ENCODE measurements around the gene TRAPPC12. TPM values are rescaled to one million over a fixed set of nuclear protein-coding genes. Genes with fewer than 3 reads are reported as not detected.

Gene TRAPPC12
- total RNA-seq, 1 experiment from 2014 or later: 86.0 TPM

DNA sequence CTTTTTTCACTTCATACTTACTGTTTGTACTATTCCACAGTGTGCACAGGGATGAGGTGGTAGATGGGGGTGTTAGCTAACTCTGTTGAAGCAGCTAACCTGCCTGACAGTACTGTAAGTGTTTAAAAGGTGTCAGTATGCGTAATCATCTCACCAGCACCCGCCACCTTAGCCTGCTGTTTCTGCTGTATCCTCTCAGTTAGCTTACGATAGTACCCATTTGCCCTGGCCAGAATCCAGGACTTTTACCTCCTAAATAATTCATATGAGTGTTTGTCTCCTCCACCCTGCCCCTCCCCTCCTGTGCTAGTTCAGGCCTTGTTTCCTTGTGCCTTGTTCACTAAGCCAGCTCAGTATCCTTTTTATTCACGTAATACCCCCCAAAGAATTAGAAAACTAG, 34.2 kb downstream of the TRAPPC12 start:
- H2BK120ac ChIP-seq (ENCODE audit: low read depth, low read length, poor library complexity, severe bottlenecking): no peak overlapping the region
- H3K4me2 ChIP-seq (ENCODE audit: insufficient read depth, insufficient read length, low read length): no peak overlapping the region
- no peak overlapping the region for H4K8ac ChIP-seq (replicated peaks; ENCODE audit: insufficient read length, low read depth, low read length)
- Mint-ChIP-seq H3K4me1 (peaks cover 0 to 4% of the 10 kb centered on the region in 2 experiments; a peak in 2 of 4 replicates), H3K4me3 (no peak overlapping the region), H3K36me3 (ENCODE audit: insufficient read depth in 1 of 3, low read depth in 3 of 3) (peaks cover 13 to 30% (median 21%) of the 10 kb centered on the region in 3 experiments), H3K9me3 (no peaks in the 10 kb centered on the region), H3K27me3 (ENCODE audit: low read depth) (no peaks in the 10 kb centered on the region), H3K27ac (no peak overlapping the region)
- H3T11ph ChIP-seq (ENCODE audit: low read length): no peak overlapping the region
- TF ChIP-seq, protein P1, sequence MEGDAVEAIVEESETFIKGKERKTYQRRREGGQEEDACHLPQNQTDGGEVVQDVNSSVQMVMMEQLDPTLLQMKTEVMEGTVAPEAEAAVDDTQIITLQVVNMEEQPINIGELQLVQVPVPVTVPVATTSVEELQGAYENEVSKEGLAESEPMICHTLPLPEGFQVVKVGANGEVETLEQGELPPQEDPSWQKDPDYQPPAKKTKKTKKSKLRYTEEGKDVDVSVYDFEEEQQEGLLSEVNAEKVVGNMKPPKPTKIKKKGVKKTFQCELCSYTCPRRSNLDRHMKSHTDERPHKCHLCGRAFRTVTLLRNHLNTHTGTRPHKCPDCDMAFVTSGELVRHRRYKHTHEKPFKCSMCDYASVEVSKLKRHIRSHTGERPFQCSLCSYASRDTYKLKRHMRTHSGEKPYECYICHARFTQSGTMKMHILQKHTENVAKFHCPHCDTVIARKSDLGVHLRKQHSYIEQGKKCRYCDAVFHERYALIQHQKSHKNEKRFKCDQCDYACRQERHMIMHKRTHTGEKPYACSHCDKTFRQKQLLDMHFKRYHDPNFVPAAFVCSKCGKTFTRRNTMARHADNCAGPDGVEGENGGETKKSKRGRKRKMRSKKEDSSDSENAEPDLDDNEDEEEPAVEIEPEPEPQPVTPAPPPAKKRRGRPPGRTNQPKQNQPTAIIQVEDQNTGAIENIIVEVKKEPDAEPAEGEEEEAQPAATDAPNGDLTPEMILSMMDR (conservative IDR thresholded peaks at IDR 0.05): no peak
- H2BK12ac ChIP-seq (ENCODE audit: insufficient read length, low read depth, low read length): no peak overlapping the region
- no peak for DNase-seq
- H4K5ac ChIP-seq (ENCODE audit: insufficient read length, low read depth, low read length): no peak overlapping the region
- H4K91ac ChIP-seq (ENCODE audit: insufficient read length, low read depth, low read length): no peak overlapping the region
- no peaks in the 10 kb centered on the region for H3K9me3 ChIP-seq (ENCODE audit: control insufficient read depth, low read depth, low read length)
- no peaks in the 10 kb centered on the region for H3K23me2 ChIP-seq (ENCODE audit: insufficient read length, low read depth, low read length, poor library complexity, severe bottlenecking)
- H3K27me3 ChIP-seq (ENCODE audit: insufficient read depth, low read length): no peaks in the 10 kb centered on the region
- no peaks in the 10 kb centered on the region for H3K79me1 ChIP-seq (ENCODE audit: insufficient read depth, low read depth, low read length, poor library complexity, severe bottlenecking)
- no peak overlapping the region for H2AK5ac ChIP-seq (ENCODE audit: insufficient read length, low read length)
- H2BK5ac ChIP-seq (ENCODE audit: insufficient read length, low read length): no peak overlapping the region
- H2BK20ac ChIP-seq (ENCODE audit: low read depth, low read length, poor library complexity, severe bottlenecking): no peak overlapping the region
- H3K14ac ChIP-seq (ENCODE audit: insufficient read depth, low read length): no peak overlapping the region
- no peaks in the 10 kb centered on the region for H3K4me1 ChIP-seq (ENCODE audit: insufficient read depth, low read length)
- no peak overlapping the region for H3K18ac ChIP-seq (ENCODE audit: insufficient read length, low read depth, low read length)
- WGBS (ENCODE audit: extremely low coverage, insufficient read length, low lambda C conversion rate): no CpG with 5 or more reads among the region's 4 CpGs
- H3K9ac ChIP-seq (ENCODE audit: extremely low read depth, insufficient read length, low read length): no peak overlapping the region
- no peaks in the 10 kb centered on the region for H4K20me1 ChIP-seq (ENCODE audit: control insufficient read depth, insufficient read depth, insufficient read length)
- H3K23ac ChIP-seq (ENCODE audit: insufficient read length, low read depth, low read length): no peak overlapping the region
- H3K27ac ChIP-seq (ENCODE audit: insufficient read length, low read depth, low read length): no peak overlapping the region
- no peak overlapping the region for H2BK15ac ChIP-seq (ENCODE audit: low read depth, low read length)
- H3K4ac ChIP-seq (ENCODE audit: low read depth, low read length): no peak overlapping the region
- no peak overlapping the region for H2AFZ ChIP-seq (ENCODE audit: low read length)
- H3K79me2 ChIP-seq (ENCODE audit: insufficient read depth, low read length): 0 out of 2 replicates have a peak, but pooled peaks cover 2% of the 10 kb centered on the region
- H3K56ac ChIP-seq (ENCODE audit: insufficient read length, low read depth, low read length): no peak overlapping the region

All from H9 (cell line).